Ramos (cell line): Measurements from ENCODE around the gene SLC5A2.

Source experiments
- in situ Hi-C: fragments of 300-500 bp; cut with MboI; formaldehyde crosslinking; loops from one replicate; pipeline ENCODE4 v1.14.3; 2022; ENCODE audit warnings: low sequenced_read_pairs; ENCODE audit not compliant: unreplicated experiment

Gene SLC5A2

DNA sequence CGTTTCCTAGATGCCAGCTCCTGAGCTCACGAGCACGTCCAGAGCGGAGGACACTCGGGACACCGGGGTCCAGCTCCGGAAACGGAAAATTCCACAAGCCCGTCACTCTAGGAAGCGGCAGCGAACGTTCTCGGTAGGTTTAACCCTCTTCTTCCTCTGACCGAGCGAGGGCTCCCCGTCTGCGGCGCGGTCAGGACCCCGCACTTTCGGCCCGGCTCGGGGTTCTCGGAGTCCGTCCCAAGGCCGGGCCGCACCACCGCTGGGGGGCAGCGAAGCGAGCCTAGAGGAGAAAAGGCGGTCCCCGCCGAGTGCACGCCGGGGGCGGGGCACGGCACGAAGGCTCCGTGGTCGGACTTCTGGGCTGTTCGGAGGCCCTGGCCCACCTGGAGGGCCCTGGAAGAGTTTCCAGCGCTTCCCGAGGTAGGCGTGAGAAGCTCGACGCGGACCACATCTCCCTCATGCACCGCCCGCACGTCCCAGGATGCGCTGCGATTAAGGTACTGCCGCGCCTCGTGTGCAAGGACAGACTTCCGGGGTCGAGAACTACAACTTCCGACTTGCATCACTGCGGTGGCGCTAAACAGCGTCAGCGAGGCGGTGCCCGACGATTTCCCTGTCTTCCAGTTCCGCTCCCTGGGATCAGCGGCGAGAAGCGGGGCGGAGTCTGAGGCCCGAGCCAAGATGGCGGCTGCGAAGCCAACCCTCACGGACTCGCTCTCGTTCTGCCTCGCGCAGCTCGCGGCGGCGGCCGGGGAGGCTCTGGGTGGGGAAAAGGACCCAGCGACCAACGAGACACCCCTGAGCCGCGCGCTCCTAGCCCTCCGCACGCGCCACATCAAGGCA is 23.9 kb upstream of the SLC5A2 start, which contains the start of gene ARMC5:
Gene ARMC5, plus strand, starts transcription at position 658 of the 843 bp plus-strand sequence. Its CDS starts 24 bp downstream, at position 682.
- in situ Hi-C loops = loop anchor here (10.0 kb wide), 1 partner anchor 416 kb away; the partner anchor contains the start of gene ZNF267

DNA sequence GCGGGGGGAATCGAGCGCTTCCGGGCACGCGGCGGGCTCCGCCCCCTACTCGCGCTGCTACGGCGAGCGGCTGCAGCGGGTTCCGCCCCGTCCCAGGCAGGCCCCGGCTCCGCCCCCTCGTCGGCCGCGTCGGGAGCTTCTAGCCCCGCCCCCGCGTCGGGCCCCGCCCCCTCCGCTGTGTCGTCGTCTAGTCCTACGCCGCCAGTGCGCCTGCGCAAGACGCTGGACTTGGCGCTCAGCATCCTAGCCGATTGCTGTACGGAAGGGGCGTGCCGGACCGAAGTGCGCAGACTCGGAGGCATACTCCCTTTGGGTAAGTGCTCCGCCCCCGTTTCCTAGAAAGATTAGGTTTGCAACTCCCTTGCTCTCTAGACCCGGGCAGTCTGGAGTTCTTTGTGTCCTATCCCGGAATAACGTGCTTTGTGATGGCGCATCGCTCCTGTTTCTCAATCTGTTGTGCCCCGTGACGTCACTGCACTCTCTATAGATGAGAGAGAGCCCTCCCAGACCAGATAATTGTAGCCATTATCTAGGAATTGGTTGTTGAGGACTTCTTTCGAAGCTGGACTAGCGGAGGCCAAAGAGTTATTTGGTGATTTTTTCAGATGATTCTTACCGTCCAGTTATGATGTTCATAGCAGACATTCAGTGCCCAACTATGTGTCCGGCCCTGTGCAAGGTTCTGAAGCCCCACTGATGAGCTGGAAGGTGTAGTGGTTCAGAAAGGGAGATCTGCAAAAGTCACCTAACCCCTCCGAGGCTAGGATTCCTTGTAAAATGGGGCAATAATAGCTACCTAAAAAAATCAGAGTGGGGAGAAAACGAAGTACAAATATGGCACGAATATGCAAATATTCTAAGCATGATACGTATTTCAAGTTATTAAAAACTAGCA is 23.0 kb upstream of the SLC5A2 start:
- in situ Hi-C loops = loop anchor here (10.0 kb wide), 1 partner anchor 415 kb away; the partner anchor contains the start of gene ZNF267

DNA sequence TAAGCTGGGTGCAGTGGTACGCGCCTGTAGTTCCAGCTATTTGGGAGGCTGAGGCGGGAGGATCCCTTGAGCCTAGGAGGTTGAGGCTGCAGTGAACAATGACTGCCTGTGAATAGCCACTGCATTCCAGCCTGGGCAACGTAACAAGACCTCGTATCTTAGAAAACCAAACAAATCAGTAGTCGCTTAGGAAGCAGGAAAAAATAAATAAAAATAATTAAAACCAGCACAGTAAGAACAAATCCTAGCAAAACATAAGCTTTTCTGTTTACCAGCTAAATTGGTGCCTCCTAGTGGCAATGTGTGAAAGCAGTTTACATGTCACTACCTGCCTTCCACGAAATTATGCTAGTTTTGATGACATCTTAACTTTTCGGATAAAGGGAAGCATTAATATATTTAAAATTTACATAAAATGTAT is 22.3 kb upstream of the SLC5A2 start:
- in situ Hi-C loops = no loop called here

DNA sequence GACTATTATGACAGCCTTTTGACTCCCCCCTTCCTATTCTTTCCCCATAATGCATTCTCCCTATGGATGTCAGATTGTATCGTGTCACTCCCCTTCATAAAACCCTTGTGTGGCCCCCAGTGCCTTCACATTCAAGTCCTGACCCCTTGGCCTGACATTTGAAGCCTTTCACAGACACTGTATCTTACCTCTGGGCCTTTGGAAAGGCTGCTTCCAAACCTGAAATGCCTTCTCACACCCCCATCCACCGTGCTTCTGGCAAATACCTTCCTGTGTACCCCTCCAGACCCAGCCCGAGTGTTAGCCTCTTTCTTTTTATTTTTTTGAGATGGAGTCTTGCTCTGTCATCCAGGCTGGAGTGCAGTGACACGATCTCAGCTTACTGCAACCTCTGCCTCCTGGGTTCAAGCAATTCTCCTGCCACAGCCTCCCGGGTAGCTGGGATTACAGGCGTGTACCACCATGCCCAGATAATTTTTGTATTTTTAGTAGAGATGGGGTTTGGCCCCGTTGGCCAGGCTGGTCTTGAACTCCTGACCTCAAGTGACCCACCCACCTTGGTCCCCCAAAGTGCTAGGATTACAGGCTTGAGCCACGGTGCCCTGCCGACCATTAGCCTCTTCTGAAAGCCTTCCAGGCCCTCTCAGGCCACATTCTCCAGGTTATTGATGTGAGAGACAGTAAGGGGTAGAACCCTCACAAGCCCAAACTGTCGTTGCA is 21.6 kb upstream of the SLC5A2 start:
- in situ Hi-C loops = no loop called here

DNA sequence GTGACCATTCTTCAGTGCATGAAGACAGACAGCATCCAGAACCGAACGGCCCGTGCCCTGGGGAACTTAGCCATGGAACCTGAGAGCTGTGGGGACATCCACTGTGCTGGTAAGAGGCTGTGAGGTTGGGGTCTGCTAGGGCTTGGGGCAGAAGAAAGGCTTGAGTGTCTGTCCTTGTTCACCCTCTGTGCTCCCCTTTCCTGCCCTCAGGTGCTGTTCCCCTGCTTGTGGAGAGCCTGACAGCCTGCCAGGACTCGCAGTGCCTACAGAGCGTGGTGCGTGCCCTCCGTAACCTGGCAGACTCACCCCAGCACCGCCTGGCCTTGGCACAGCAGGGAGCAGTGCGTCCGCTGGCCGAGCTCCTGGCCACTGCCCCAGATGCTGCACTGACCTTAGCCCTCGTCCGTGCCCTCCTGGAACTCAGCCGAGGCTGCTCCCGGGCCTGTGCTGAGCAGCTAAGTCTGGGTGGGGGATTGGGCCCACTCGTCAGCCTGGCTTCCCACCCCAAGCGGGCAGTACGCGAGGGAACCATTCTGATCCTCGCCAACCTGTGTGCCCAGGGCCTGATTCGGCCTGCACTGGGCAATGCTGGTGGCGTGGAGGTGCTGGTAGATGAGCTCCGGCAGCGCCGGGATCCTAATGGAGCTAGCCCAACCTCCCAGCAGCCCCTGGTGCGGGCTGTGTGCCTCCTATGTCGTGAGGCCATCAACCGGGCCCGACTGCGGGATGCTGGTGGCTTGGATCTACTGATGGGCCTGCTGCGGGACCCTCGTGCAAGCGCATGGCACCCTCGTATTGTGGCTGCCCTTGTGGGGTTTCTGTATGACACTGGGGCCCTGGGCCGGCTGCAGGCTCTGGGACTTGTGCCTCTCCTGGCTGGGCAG is 20.8 kb upstream of the SLC5A2 start:
- in situ Hi-C loops = no loop called here

DNA sequence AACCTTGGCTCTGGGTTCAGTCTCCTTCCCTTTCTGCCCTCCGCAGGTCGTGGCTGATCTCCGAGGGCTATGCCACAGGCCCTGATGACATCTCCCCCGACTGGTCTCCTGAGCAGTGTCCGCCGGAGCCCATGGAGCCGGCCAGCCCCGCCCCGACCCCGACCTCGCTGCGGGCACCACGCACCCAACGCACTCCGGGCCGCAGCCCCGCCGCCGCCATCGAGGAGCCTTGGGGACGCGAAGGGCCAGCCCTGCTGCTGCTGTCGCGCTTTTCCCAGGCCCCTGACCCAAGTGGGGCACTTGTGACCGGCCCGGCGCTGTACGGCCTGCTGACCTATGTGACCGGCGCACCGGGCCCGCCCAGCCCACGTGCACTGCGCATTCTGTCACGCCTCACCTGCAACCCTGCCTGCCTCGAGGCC is 18.6 kb upstream of the SLC5A2 start:
- in situ Hi-C loops = no loop called here

DNA sequence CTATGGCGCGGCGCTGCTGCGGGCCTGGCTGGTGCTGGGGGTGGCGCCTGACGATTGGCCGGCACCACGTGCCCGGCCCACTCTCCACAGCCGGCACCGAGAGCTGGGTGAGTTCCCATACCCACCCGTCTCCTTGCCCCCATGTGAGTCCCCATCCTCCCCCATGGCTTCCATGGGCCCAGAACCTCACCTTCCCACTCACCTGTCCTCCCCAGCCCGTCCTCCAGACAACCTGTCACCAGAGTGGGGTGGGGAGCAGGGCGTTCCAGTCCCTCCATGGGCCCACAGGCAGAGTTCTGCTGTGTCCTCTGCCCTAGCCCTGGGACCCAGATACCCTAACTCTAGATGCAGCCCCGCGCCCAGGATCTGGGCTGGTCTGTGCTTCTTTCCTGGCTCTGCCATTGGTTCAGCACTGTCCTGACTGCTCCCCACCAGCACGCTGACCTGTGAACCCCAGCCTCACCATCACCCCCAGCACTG is 18.1 kb upstream of the SLC5A2 start:
- in situ Hi-C loops = no loop called here

DNA sequence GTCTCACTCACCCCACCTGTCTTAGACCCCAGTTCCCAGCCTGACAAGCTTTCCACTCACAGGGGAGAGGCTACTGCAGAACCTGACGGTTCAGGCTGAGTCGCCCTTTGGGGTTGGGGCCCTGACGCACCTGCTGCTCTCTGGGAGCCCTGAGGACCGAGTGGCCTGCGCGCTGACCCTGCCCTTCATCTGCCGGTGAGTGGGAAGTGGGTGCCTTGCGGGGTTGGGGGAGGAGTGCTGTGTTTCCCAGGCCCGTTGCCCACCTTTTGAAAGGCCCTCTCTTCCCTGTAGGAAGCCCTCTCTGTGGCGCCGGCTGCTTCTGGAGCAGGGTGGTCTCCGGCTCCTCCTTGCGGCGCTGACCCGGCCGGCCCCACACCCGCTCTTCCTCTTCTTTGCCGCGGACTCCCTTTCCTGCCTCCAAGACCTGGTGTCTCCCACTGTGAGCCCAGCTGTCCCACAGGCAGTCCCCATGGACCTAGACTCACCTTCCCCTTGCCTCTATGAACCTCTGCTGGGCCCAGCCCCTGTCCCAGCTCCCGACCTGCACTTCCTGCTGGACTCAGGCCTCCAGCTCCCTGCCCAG is 17.0 kb upstream of the SLC5A2 start:
- in situ Hi-C loops = no loop called here

DNA sequence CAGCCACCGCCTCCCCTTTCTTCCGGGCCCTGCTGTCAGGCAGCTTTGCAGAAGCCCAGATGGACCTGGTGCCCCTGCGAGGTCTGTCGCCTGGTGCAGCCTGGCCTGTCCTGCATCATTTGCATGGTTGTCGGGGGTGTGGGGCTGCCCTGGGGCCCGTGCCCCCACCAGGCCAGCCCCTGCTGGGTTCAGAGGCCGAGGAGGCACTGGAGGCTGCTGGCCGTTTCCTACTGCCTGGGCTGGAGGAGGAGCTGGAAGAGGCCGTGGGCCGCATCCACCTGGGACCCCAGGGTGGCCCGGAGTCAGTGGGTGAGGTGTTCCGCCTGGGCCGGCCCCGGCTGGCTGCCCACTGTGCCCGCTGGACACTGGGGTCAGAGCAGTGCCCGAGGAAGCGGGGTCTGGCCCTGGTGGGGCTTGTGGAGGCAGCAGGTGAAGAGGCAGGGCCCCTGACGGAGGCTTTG is 16.5 kb upstream of the SLC5A2 start:
- in situ Hi-C loops = no loop called here

DNA sequence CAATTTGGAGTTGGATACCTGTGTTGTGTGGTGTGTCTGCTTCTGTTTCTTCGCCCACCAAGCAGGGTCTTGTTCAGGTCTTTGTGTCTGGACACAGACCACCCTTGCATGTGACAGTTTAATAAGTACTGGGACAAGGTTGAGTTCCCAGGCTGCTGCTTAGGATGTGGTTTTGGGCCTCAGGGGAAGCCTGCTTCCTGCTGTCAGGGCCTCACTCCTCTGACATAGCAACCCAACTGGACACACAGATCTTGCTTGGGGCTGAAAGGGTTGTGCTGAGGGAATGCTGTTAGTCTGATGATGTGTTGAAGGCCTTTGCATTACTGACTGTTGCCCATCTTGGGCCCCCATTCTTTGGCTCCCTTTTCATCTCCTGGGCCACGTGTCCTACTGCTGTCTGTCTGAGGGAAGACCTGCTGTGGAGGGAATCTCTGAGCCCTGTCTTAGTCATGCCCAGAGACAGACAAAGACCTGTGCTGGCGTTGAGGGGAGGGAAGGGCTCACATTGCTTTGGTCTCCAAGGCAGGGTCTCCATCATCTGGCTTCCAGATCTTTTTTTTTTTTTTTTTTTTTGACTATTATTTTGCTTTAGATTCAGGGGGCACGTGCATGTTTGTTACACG is 15.7 kb upstream of the SLC5A2 start:
- in situ Hi-C loops = no loop called here

DNA sequence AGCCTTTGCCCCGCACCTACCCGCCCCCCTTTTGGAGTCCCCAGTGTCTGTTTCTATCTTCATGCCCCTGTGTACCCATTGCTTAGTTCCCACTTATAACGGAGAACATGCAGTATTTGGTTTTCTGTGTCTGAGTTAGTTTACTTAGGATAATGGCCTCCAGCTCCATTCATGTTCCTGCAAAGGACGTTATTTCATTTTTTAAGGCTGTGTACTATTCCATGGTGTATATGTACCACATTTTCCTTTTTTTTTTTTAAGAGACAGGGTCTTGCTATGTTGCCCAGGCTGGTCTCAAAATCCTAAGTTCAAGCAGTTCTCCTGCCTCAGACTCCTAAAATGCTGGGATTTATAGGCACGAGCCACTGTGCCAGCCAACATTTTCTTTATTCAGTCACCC is 15.1 kb upstream of the SLC5A2 start:
- in situ Hi-C loops = no loop called here

DNA sequence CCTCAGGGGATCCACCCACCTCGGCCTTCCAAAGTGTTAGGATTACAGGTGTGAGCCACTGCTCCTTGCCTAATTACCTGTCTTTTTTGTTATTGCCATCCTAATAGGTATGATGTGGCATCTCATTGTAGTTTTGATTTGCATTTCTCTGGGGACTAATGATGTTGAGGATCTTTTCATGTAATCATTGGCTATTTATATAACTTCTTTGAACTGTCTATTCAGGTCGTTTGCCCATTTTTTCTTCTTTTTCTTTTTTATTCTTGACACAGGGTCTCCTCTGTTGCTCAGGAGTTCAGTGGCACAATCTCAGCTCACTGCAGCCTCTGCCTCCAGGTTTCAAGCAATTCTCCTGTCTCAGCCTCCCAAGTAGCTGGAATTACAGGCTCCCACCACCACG is 12.3 kb upstream of the SLC5A2 start:
- in situ Hi-C loops = no loop called here

DNA sequence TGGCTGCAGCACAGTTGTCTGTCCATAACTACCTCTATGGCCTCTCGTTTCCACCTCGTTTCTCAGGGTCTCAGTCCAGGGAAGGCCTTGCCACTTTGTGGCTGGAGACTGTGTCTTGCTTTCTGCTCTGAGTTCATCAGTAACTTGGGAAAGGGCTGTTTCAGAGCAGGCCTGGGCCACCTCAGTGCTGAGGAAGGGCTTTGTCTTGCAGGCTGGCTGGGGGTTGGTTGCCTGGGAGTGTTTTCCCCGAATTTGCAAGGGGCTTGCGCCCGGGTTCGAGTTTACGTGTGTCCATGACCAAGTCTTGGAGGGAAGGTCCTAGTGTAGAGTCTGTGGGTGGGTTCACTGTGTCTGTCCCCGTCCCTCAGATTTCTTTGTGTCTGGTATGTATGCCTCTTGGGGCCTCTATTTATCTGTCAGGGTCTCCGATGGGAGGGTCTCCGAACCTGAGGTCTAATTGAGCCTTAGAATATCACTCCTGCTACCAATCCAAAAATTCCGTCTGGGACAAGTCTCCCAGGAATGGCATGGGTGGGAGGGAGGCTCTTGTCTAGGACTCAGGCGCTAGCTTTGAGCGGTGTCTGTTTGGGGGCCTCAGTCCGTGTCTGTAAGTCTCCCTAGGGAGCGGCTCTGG is 11.6 kb upstream of the SLC5A2 start:
- in situ Hi-C loops = no loop called here

DNA sequence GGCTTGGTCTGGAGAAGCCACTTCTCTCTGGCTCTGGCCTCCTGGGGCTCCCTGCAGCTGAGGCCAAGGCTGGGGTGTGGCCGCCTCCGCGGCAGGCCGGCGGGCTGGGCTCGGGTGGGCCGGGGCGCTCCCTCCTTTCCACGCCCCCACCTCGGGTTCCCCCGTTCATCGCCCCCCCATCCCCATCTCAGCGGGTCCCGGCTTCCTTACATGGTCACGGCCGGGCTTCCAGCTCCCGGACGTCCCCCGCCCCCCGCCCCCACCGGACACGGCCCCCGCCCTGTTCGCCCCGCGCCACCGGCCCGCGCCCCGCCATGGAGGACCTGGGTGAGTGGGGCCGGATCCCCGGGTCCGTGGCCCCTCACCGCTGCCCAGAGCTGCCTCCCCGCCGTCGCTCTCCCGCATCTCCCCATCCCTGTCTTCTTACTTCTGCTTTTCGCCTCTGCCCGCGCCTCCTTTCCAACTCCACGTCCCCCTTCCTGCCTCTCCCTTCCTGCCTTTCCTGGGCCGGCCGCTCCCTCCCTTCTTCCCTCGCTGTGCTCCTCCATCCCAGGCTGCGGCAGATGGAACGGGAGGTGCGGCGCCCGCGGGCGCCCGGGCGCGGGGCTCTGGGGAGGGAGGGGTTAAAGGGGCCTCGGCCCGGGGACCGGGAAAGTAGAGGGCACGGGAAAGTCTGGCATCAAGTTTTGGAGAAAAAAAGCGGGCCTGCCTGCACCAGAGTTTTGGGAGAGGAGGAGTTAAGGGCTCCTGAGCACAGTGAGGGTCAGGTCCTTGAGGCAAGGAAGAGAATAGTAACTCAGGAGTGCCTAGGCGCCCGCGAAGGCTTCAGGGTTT is 10.8 kb upstream of the SLC5A2 start, which contains the start of gene TGFB1I1:
Gene TGFB1I1, plus strand, starts transcription at position 278 of the 834 bp plus-strand sequence. Its CDS starts 37 bp downstream, at position 315.
- in situ Hi-C loops = no loop called here

DNA sequence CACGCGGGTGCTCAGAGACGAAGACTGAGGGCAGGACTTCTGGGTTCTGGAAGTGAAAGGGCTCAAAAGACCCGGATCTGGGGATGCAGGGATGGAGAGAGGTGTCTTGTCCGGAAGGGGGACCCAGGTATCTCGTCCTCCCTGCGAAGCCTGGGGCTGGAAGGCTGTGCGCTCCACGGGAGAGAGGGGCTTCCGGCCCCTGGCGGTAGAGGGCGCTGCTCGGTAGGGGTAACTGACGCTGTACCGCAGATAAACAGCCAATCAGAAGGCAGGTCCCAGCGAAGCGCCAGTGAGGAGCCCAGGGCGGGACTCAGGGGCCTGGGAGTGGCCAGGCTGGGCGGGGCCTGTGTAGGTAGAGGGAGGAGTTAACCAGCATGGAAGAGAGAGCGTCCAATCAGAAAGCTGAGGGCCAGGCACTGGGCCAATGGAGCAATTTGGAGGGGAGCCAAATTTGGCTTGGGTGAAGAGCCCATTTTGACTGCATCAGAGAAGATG is 10.2 kb upstream of the SLC5A2 start:
- in situ Hi-C loops = no loop called here

DNA sequence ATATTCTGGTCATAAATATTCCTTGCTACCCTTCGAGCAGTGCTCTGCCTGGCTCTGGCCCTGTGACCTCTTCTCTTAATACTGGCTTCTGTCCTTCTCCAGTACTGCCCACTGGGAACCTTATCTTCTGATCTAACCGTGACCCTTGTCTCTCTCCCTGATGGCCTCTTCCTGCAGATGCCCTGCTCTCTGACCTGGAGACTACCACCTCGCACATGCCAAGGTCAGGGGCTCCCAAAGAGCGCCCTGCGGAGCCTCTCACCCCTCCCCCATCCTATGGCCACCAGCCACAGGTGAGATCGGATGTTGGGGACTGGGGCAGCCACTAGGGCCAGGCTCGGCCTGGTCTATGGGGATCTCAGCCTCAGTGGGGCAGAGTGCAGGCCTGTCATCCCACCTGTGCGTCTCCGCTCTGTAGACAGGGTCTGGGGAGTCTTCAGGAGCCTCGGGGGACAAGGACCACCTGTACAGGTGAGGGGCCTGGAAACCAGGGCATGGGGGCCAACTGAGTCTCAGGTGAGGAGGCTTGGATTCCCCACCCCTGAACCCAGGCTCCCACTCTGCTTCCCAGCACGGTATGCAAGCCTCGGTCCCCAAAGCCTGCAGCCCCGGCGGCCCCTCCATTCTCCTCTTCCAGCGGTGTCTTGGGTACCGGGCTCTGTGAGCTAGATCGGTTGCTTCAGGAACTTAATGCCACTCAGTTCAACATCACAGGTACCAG is 9.5 kb upstream of the SLC5A2 start:
- in situ Hi-C loops = no loop called here
